ENCODE measurements around the gene SPSB3.
"Not testable (repeated sequence)": the region's sequence is repeated elsewhere in the genome, so short reads cannot be mapped to it uniquely, and the experiment has no call there.

DNA sequence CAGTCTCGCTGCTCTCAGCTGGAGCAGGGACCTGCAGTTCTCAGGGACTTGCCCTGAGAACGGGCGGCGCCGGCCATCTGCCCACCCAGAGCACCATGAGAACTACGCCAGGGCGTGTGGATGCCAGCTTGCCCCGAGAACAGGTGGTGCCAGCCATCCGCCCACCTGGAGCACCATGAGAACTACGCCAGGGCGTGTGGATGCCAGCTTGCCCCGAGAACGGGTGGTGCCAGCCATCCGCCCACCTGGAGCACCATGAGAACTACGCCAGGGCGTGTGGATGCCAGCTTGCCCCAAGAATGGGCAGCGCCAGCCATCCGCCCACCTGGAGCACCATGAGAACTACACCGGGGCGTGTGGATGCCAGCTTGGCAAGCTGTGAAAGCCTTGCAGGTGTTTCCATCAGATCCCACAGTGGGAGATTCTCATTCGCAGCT is 49.8 kb downstream of the SPSB3 start:
- TF ChIP-seq, protein P1, sequence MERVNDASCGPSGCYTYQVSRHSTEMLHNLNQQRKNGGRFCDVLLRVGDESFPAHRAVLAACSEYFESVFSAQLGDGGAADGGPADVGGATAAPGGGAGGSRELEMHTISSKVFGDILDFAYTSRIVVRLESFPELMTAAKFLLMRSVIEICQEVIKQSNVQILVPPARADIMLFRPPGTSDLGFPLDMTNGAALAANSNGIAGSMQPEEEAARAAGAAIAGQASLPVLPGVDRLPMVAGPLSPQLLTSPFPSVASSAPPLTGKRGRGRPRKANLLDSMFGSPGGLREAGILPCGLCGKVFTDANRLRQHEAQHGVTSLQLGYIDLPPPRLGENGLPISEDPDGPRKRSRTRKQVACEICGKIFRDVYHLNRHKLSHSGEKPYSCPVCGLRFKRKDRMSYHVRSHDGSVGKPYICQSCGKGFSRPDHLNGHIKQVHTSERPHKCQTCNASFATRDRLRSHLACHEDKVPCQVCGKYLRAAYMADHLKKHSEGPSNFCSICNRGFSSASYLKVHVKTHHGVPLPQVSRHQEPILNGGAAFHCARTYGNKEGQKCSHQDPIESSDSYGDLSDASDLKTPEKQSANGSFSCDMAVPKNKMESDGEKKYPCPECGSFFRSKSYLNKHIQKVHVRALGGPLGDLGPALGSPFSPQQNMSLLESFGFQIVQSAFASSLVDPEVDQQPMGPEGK (CRISPR knock-in tag; IDR thresholded peaks at IDR 0.05) = not testable (repeated sequence)
- TF ChIP-seq, protein P2, sequence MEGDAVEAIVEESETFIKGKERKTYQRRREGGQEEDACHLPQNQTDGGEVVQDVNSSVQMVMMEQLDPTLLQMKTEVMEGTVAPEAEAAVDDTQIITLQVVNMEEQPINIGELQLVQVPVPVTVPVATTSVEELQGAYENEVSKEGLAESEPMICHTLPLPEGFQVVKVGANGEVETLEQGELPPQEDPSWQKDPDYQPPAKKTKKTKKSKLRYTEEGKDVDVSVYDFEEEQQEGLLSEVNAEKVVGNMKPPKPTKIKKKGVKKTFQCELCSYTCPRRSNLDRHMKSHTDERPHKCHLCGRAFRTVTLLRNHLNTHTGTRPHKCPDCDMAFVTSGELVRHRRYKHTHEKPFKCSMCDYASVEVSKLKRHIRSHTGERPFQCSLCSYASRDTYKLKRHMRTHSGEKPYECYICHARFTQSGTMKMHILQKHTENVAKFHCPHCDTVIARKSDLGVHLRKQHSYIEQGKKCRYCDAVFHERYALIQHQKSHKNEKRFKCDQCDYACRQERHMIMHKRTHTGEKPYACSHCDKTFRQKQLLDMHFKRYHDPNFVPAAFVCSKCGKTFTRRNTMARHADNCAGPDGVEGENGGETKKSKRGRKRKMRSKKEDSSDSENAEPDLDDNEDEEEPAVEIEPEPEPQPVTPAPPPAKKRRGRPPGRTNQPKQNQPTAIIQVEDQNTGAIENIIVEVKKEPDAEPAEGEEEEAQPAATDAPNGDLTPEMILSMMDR (CRISPR knock-in tag; IDR thresholded peaks at IDR 0.05) = not testable (repeated sequence)
- TF ChIP-seq, protein P3, sequence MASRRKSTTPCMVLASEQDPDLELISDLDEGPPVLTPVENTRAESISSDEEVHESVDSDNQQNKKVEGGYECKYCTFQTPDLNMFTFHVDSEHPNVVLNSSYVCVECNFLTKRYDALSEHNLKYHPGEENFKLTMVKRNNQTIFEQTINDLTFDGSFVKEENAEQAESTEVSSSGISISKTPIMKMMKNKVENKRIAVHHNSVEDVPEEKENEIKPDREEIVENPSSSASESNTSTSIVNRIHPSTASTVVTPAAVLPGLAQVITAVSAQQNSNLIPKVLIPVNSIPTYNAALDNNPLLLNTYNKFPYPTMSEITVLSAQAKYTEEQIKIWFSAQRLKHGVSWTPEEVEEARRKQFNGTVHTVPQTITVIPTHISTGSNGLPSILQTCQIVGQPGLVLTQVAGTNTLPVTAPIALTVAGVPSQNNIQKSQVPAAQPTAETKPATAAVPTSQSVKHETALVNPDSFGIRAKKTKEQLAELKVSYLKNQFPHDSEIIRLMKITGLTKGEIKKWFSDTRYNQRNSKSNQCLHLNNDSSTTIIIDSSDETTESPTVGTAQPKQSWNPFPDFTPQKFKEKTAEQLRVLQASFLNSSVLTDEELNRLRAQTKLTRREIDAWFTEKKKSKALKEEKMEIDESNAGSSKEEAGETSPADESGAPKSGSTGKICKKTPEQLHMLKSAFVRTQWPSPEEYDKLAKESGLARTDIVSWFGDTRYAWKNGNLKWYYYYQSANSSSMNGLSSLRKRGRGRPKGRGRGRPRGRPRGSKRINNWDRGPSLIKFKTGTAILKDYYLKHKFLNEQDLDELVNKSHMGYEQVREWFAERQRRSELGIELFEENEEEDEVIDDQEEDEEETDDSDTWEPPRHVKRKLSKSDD (CRISPR knock-in tag; IDR thresholded peaks at IDR 0.05; ENCODE audit: low read depth) = not testable (repeated sequence)
- not testable (repeated sequence) for TF ChIP-seq SMARCE1 (IDR thresholded peaks at IDR 0.05; ENCODE audit: borderline replicate concordance); ZZZ3 (CRISPR knock-in tag; IDR thresholded peaks at IDR 0.05; ENCODE audit: borderline replicate concordance)
- TF ChIP-seq, protein P4, sequence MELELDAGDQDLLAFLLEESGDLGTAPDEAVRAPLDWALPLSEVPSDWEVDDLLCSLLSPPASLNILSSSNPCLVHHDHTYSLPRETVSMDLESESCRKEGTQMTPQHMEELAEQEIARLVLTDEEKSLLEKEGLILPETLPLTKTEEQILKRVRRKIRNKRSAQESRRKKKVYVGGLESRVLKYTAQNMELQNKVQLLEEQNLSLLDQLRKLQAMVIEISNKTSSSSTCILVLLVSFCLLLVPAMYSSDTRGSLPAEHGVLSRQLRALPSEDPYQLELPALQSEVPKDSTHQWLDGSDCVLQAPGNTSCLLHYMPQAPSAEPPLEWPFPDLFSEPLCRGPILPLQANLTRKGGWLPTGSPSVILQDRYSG (CRISPR knock-in tag; IDR thresholded peaks at IDR 0.05) = not testable (repeated sequence)
- TF ChIP-seq, protein P5, sequence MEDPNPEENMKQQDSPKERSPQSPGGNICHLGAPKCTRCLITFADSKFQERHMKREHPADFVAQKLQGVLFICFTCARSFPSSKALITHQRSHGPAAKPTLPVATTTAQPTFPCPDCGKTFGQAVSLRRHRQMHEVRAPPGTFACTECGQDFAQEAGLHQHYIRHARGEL (CRISPR knock-in tag; IDR thresholded peaks at IDR 0.05) = not testable (repeated sequence)
- TF ChIP-seq, protein P6, sequence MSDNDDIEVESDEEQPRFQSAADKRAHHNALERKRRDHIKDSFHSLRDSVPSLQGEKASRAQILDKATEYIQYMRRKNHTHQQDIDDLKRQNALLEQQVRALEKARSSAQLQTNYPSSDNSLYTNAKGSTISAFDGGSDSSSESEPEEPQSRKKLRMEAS (IDR thresholded peaks at IDR 0.05) = not testable (repeated sequence)

Measured in HepG2 (cell line).